Activated B cell treated with CpG ODN at 0.5 μM for 24 hours (primary cell): ENCODE data around the gene TFIP11. TPM values are rescaled to one million over a fixed set of nuclear protein-coding genes. Genes with fewer than 3 reads are reported as not detected.

Experiments used
- ATAC-seq: fragments of 200-7000 bp; cut with Tn5 transposase; one replicate; pipeline ENCODE4 v1.10.0; 2021; ENCODE audit warnings: low read depth, mild to moderate bottlenecking, moderate library complexity
- CTCF ChIA-PET: fragments of 350-600 bp; sonication (Branson Sonifier 250); formaldehyde crosslinking; loops from one replicate; lab custom pipeline; 2021; ENCODE audit warnings: antibody characterized with exemption; lab: Charles Lee
- POLR2A ChIA-PET: fragments of 350-600 bp; sonication (Branson Sonifier 250); formaldehyde crosslinking; loops from one replicate; lab custom pipeline; 2021; ENCODE audit warnings: antibody characterized with exemption; lab: Charles Lee
- DNase-seq: peaks from one replicate; pipeline ENCODE4 v3.0.0; 2022
- H3K27ac Mint-ChIP-seq: one replicate; pipeline ENCODE4 v1.8.0; 2020; ENCODE audit warnings: mixed read lengths
- H3K27me3 Mint-ChIP-seq: one replicate; pipeline ENCODE4 v1.8.0; 2021; ENCODE audit warnings: mixed read lengths
- H3K36me3 Mint-ChIP-seq: one replicate; pipeline ENCODE4 v1.8.0; 2021; ENCODE audit warnings: low read depth, mixed read lengths
- H3K4me1 Mint-ChIP-seq: one replicate; pipeline ENCODE4 v1.8.0; 2021; ENCODE audit warnings: mixed read lengths
- H3K4me3 Mint-ChIP-seq: one replicate; pipeline ENCODE4 v1.8.0; 2020; ENCODE audit warnings: mild to moderate bottlenecking, mixed read lengths
- H3K9me3 Mint-ChIP-seq: one replicate; pipeline ENCODE4 v1.8.0; 2020; ENCODE audit warnings: mixed read lengths
- CTCF ChIP-seq: fragments of 200-600 bp; IDR thresholded peaks from one replicate; pipeline ENCODE4 v1.8.0; 2022; ENCODE audit warnings: antibody characterized with exemption, mild to moderate bottlenecking
- intact Hi-C: fragments of 100-400 bp; cut with micrococcal nuclease; formaldehyde crosslinking; loops from one replicate; pipeline ENCODE4 v1.15.1; 2024
- total RNA-seq: library from RNA; stranded (reverse); gene quantifications from 2 replicates; pipeline ENCODE4 v1.2.3, GENCODE V29; 2022

The TFIP11 gene
- total RNA-seq, 1 donor from 2014 or later, result 59.0 TPM

GRCh38 chr22:26463688-26464087 is 48.6 kb downstream of the TFIP11 start:
- intact Hi-C loops, result loop anchor here (5.0 kb wide), 1 partner anchor 36 kb away; the partner anchor contains the start of gene ASPHD2
- no peak overlapping the region for H3K27ac Mint-ChIP-seq
- ChIA-PET POLR2A (no interaction called here), CTCF (interaction anchor here (1.4 to 6.4 kb wide), 4 partner anchors 34 to 98 kb away, joined by 3 to 138 read pairs (median 48); partner anchors contain the start of gene ASPHD2)
- no peaks in the 10 kb centered on the region for H3K9me3 Mint-ChIP-seq
- ATAC-seq (no peak), DNase-seq (no peak)
- no peak for TF ChIP-seq CTCF
- peaks cover 88% of the 10 kb centered on the region for H3K36me3 Mint-ChIP-seq
- no peak overlapping the region for H3K4me3 Mint-ChIP-seq
- H3K4me1 Mint-ChIP-seq, result peaks cover 2% of the 10 kb centered on the region
- H3K27me3 Mint-ChIP-seq, result no peaks in the 10 kb centered on the region

DNA sequence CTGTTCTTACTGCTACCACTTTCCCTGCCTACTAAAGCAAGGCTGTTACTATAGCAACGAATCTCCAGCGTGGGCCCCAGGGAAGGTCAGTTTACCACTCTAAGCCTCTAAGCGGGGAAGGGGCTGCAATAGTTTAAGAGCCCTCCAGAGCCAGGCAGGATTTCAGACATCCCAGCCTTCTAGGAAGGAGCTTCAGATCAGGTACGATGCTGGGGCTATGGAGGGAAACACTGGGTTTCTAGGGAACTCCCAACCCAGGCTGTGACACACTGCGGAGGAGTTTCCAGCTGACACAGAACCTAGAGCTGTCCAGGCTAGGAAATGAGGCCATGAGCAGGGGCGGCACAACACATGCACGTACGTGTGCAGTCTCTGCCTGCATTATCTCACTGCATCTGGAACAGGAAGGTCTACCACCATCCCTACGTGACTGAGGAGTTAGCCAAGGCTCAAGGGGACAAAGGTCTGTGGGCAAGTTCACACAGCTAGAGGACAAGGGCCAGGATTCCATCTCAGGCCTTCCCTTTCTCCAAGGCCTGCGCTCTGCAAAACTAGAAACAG is 49.1 kb downstream of the TFIP11 start:
- no peaks in the 10 kb centered on the region for H3K9me3 Mint-ChIP-seq
- ChIA-PET POLR2A (no interaction called here), CTCF (interaction anchor here (1.1 to 6.4 kb wide), 5 partner anchors 16 to 98 kb away, joined by 3 to 138 read pairs (median 21); partner anchors contain the start of gene ASPHD2)
- H3K27me3 Mint-ChIP-seq, result no peaks in the 10 kb centered on the region
- TF ChIP-seq CTCF, result no peak
- peaks cover 88% of the 10 kb centered on the region for H3K36me3 Mint-ChIP-seq
- DNase-seq (no peak), ATAC-seq (no peak)
- intact Hi-C loops, result loop anchor here (5.0 kb wide), 1 partner anchor 36 kb away; the partner anchor contains the start of gene ASPHD2
- peaks cover 2% of the 10 kb centered on the region for H3K4me1 Mint-ChIP-seq
- H3K27ac Mint-ChIP-seq, result no peak overlapping the region
- no peak overlapping the region for H3K4me3 Mint-ChIP-seq

DNA sequence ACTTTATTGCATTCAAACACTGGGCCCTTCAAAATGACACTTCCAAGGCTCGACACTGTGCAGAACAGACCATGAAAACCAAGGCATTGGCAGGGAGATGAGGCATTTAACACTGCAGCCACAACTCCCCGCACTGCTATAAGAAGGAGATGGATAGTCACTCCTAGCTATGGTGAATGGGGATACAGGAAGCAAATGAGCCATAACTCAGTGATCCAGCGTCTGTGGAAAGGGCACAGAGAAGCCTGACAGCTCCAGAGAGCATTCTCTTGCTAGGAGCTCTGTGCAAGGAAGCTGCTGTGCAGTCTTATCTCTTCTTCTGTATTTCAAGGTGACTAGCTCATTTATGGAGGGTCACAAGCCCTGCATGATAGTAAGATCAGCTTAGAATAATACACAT is 49.6 kb downstream of the TFIP11 start:
- Mint-ChIP-seq H3K4me1 (peaks cover 2% of the 10 kb centered on the region), H3K4me3 (no peak overlapping the region), H3K9me3 (no peaks in the 10 kb centered on the region), H3K27ac (no peak overlapping the region), H3K27me3 (no peaks in the 10 kb centered on the region), H3K36me3 (peaks cover 89% of the 10 kb centered on the region)
- ATAC-seq, result no peak
- ChIA-PET POLR2A (no interaction called here), CTCF (interaction anchor here (1.1 to 6.4 kb wide), 6 partner anchors 17 to 97 kb away, joined by 3 to 138 read pairs (median 16); partner anchors contain the start of gene ASPHD2)
- TF ChIP-seq CTCF, result no peak
- no peak for DNase-seq
- intact Hi-C loops, result loop anchor here (5.0 kb wide), 1 partner anchor 35 kb away; the partner anchor contains the start of gene ASPHD2

GRCh38 chr22:26462051-26462450 is 50.2 kb downstream of the TFIP11 start:
- intact Hi-C loops, result loop anchor here (5.0 kb wide), 1 partner anchor 35 kb away; the partner anchor contains the start of gene ASPHD2
- TF ChIP-seq CTCF, result no peak
- Mint-ChIP-seq H3K36me3 (peaks cover 90% of the 10 kb centered on the region), H3K27me3 (no peaks in the 10 kb centered on the region), H3K27ac (no peak overlapping the region), H3K4me3 (no peak overlapping the region), H3K4me1 (peaks cover 2% of the 10 kb centered on the region), H3K9me3 (no peaks in the 10 kb centered on the region)
- ATAC-seq (no peak), DNase-seq (no peak)
- POLR2A ChIA-PET, result no interaction called here
- CTCF ChIA-PET, result interaction anchor here (0.6 to 6.4 kb wide), 14 partner anchors 9 to 182 kb away, joined by 3 to 138 read pairs (median 4); partner anchors contain the start of gene ASPHD2

- H3K4me3 Mint-ChIP-seq, result no peak overlapping the region
- H3K27me3 Mint-ChIP-seq, result no peaks in the 10 kb centered on the region
Measured at GRCh38 chr22:26461188-26461810, 51.0 kb downstream of the TFIP11 start.

More at GRCh38 chr22:26461188-26461810, 51.0 kb downstream of the TFIP11 start:
- peaks cover 2% of the 10 kb centered on the region for H3K4me1 Mint-ChIP-seq
- peak; percentile 57 for ATAC-seq
- no peak overlapping the region for H3K27ac Mint-ChIP-seq
- H3K36me3 Mint-ChIP-seq, result peaks cover 87% of the 10 kb centered on the region
- peak; percentile 66 for TF ChIP-seq CTCF
- intact Hi-C loops, result loop anchor here (1.0 to 5.0 kb wide), 3 partner anchors 34 to 97 kb away; partner anchors contain the start of gene ASPHD2
- H3K9me3 Mint-ChIP-seq, result no peaks in the 10 kb centered on the region
- CTCF ChIA-PET, result interaction anchor here (0.7 to 6.4 kb wide), 18 partner anchors 9 to 183 kb away, joined by 3 to 138 read pairs (median 4); partner anchors contain the start of gene ASPHD2
- POLR2A ChIA-PET, result no interaction called here
- peak; percentile 47 for DNase-seq
